ENCODE measurements around the gene PCDH17.

- no peak for TF ChIP-seq CTCF (conservative IDR thresholded peaks at IDR 0.05 in 1 of 2, IDR thresholded peaks at IDR 0.05 in 1 of 2; ENCODE audit: low read depth in 1 of 2, low read length in 2 of 2)
- no peak for TF ChIP-seq EZH2 (IDR thresholded peaks at IDR 0.05; ENCODE audit: low read length, missing control alignments)
Observed at GRCh38 chr13:57760951-57761350, 129.4 kb downstream of the PCDH17 start.
